ENCODE measurements around the gene PPP2R3C. TPM values are rescaled to one million over a fixed set of nuclear protein-coding genes. Genes with fewer than 3 reads are reported as not detected.

Gene PPP2R3C
- 11.3 and 23.2 TPM in 2 replicates for polyA plus RNA-seq (2011; rRNA removed)
- polyA minus RNA-seq (2011; rRNA and poly(A)+ RNA removed): 4.6 and 6.6 TPM in 2 replicates

DNA sequence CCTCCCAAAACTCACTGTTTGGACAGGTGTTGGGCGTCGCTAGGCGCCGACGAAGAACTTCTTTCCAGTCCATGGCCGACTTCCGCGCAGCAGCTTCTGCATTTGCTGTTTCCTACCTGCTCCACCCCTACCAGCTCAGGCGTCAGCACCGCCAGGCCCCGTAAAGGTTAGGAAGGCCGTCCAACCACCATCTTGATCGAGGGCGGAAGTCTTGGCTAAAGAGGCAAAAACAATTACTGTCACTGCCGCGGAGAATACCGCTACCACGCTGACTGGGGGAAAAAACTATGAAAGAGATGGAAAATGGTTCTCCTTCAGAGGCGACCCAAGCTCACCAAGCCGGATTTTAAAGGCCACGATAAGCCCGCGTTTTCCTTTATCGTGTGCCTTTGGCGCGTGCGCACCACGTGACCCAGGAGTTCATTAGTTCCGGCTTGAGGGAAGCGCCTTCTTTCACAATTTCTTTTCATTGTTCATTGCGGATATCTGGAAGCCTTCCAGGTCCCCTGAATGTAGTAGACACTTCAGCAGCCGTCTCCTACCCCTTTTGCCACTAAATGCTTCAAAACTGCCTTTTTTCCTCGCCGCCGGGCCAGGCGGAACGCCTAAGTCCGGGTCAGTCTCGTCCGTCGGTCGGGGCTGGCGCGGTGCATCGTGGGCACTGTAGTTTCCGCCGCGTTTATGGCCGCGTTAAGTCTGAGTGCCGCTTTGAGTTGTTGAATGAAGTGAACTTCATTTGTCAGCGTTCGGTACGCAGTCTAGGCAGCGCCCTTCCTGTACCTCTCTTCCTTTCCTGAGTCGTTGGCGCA, at the start of gene PPP2R3C, which contains the start of gene PRORP:
Gene PPP2R3C (minus strand): TSS at position 104 of the 809 bp plus-strand sequence. CDS start 31 bp downstream, at position 73.
Gene PRORP (plus strand): TSS at position 666 of the 809 bp plus-strand sequence. CDS start 694 bp downstream, outside the sequence.
- TF ChIP-seq, protein P1, sequence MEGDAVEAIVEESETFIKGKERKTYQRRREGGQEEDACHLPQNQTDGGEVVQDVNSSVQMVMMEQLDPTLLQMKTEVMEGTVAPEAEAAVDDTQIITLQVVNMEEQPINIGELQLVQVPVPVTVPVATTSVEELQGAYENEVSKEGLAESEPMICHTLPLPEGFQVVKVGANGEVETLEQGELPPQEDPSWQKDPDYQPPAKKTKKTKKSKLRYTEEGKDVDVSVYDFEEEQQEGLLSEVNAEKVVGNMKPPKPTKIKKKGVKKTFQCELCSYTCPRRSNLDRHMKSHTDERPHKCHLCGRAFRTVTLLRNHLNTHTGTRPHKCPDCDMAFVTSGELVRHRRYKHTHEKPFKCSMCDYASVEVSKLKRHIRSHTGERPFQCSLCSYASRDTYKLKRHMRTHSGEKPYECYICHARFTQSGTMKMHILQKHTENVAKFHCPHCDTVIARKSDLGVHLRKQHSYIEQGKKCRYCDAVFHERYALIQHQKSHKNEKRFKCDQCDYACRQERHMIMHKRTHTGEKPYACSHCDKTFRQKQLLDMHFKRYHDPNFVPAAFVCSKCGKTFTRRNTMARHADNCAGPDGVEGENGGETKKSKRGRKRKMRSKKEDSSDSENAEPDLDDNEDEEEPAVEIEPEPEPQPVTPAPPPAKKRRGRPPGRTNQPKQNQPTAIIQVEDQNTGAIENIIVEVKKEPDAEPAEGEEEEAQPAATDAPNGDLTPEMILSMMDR (IDR thresholded peaks at IDR 0.05; ENCODE audit: insufficient read depth, low read depth, low read length): no peak
- Histone ChIP-seq H3K36me3 (ENCODE audit: control insufficient read depth, insufficient read depth, low read length) (peaks cover 2% of the 10 kb centered on the region; the same call in 1 of the 2 replicates), H3K27me3 (ENCODE audit: control insufficient read depth, insufficient read depth, low read length) (no peaks in the 10 kb centered on the region), H3K4me3 (ENCODE audit: low read depth, low read length) (peak within 1 kb of the TSS; percentile 72)
- peak; percentile 72 for DNase-seq (ENCODE audit: low read depth)
- ChIA-PET CTCF (interaction anchor here (0.7 to 2.0 kb wide), 3 partner anchors 19 to 93 kb away, joined by 3 to 7 read pairs (median 4); no protein-coding TSS in a partner anchor), POLR2A (no interaction called here)

- TF ChIP-seq, protein P1 (IDR thresholded peaks at IDR 0.05; ENCODE audit: insufficient read depth, low read depth, low read length): no peak
- no peaks in the 10 kb centered on the region for H3K27me3 ChIP-seq (ENCODE audit: control insufficient read depth, insufficient read depth, low read length)
- ChIA-PET CTCF (interaction anchor here (1.2 to 1.6 kb wide), 2 partner anchors 10 to 13 kb away, joined by 3 to 5 read pairs; no protein-coding TSS in a partner anchor), POLR2A (no interaction called here)
- H3K4me3 ChIP-seq (ENCODE audit: low read depth, low read length): no peak overlapping the region
- DNase-seq (ENCODE audit: low read depth): no peak
- no peaks in the 10 kb centered on the region for H3K36me3 ChIP-seq (ENCODE audit: control insufficient read depth, insufficient read depth, low read length)
Observed at GRCh38 chr14:35167496-35167895, 45.7 kb upstream of the PPP2R3C start.

DNA sequence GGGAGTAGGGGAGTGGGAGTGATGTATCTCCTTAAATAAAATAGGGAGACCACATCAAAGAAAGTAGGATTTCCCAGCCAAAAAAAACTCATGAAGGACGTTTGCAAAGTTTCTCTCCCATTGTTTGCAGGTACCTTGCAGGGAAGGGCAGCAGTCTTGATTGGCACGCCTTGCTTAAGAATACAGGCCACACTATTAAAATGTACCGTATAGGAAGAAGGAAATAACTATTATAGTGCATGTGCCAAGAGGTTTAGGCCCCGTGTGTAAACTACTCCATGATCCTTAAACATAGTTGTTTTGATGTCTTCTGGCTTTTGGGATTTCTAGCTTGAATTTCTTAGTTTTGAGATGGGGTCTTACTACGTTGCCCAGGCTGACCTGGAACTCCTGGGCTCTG, 43.1 kb upstream of the PPP2R3C start:
- TF ChIP-seq, protein P1 (IDR thresholded peaks at IDR 0.05; ENCODE audit: insufficient read depth, low read depth, low read length): no peak
- H3K36me3 ChIP-seq (ENCODE audit: control insufficient read depth, insufficient read depth, low read length): no peaks in the 10 kb centered on the region
- ChIA-PET POLR2A (no interaction called here), CTCF (no interaction called here)
- H3K27me3 ChIP-seq (ENCODE audit: control insufficient read depth, insufficient read depth, low read length): no peaks in the 10 kb centered on the region
- H3K4me3 ChIP-seq (ENCODE audit: low read depth, low read length): no peak overlapping the region
- DNase-seq (ENCODE audit: low read depth): no peak

GRCh38 chr14:35163384-35163783, 41.6 kb upstream of the PPP2R3C start:
- CTCF ChIA-PET: no interaction called here
- POLR2A ChIA-PET: no interaction called here
- Histone ChIP-seq H3K27me3 (ENCODE audit: control insufficient read depth, insufficient read depth, low read length) (no peaks in the 10 kb centered on the region), H3K36me3 (ENCODE audit: control insufficient read depth, insufficient read depth, low read length) (no peaks in the 10 kb centered on the region), H3K4me3 (ENCODE audit: low read depth, low read length) (no peak overlapping the region)
- TF ChIP-seq, protein P1 (IDR thresholded peaks at IDR 0.05; ENCODE audit: insufficient read depth, low read depth, low read length): no peak
- no peak for DNase-seq (ENCODE audit: low read depth)

- POLR2A ChIA-PET: interaction anchor here (0.5 kb wide), 1 partner anchor 29 kb away, joined by 4 read pairs; no protein-coding TSS in a partner anchor
- no peaks in the 10 kb centered on the region for H3K27me3 ChIP-seq (ENCODE audit: control insufficient read depth, insufficient read depth, low read length)
- no peak overlapping the region for H3K4me3 ChIP-seq (ENCODE audit: low read depth, low read length)
- TF ChIP-seq, protein P1 (IDR thresholded peaks at IDR 0.05; ENCODE audit: insufficient read depth, low read depth, low read length): no peak
- CTCF ChIA-PET: interaction anchor here (0.6 to 1.8 kb wide), 2 partner anchors 7 to 12 kb away, joined by 3 to 4 read pairs; no protein-coding TSS in a partner anchor
- H3K36me3 ChIP-seq (ENCODE audit: control insufficient read depth, insufficient read depth, low read length): no peaks in the 10 kb centered on the region
- DNase-seq (ENCODE audit: low read depth): no peak
Observed at GRCh38 chr14:35161231-35161630, 39.4 kb upstream of the PPP2R3C start.

All from BJ (cell line).